GM19468 (cell line): Measurements from ENCODE around the gene RPS27L.

Experiments
- ATAC-seq: cut with Tn5 transposase; IDR thresholded peaks from one replicate; pipeline ENCODE4 v1.9.1; 2021; ENCODE audit warnings: mild to moderate bottlenecking, moderate library complexity, moderate number of reproducible peaks; ENCODE audit not compliant: unreplicated experiment; ENCODE audit errors: extremely low read depth

Gene RPS27L

GRCh38 chr15:63155486-63155885 is 1.8 kb downstream of the RPS27L start:
- no peak for ATAC-seq

GRCh38 chr15:63151665-63152064 is 5.6 kb downstream of the RPS27L start:
- no peak for ATAC-seq

- no peak for ATAC-seq
These were observed 10.6 kb downstream of the RPS27L start for GRCh38 chr15:63146684-63147083.

- ATAC-seq, result no peak
These were observed 11.9 kb downstream of the RPS27L start for GRCh38 chr15:63145426-63145825.

GRCh38 chr15:63140936-63141335 is 16.3 kb downstream of the RPS27L start:
- ATAC-seq, result no peak

GRCh38 chr15:63136742-63137141 is 20.5 kb downstream of the RPS27L start:
- ATAC-seq, result no peak

- ATAC-seq, result no peak
These were observed 21.5 kb downstream of the RPS27L start for GRCh38 chr15:63135804-63136203.

- ATAC-seq, result no peak
These were observed 22.0 kb downstream of the RPS27L start for GRCh38 chr15:63135281-63135680.

- no peak for ATAC-seq
These were observed 22.9 kb downstream of the RPS27L start for GRCh38 chr15:63134245-63134985.

GRCh38 chr15:63133786-63134185 is 23.5 kb downstream of the RPS27L start:
- no peak for ATAC-seq

- ATAC-seq, result no peak
These were observed 30.6 kb downstream of the RPS27L start for GRCh38 chr15:63126726-63127125.

- ATAC-seq, result no peak
These were observed 32.8 kb downstream of the RPS27L start for GRCh38 chr15:63124506-63124905.

GRCh38 chr15:63122002-63122875 is 35.0 kb downstream of the RPS27L start:
- peak; percentile 45 for ATAC-seq

GRCh38 chr15:63121382-63122001 is 35.8 kb downstream of the RPS27L start, which contains the start of gene LACTB:
TSS of gene LACTB (plus strand) at chr15:63121861. CDS start at chr15:63121872, 11 bp downstream.
- ATAC-seq, result peak; percentile 59

- no peak for ATAC-seq
These were observed 38.4 kb downstream of the RPS27L start for GRCh38 chr15:63118854-63119253.

- ATAC-seq, result no peak
These were observed 42.8 kb downstream of the RPS27L start for GRCh38 chr15:63114465-63114864.

GRCh38 chr15:63112871-63113270 is 44.4 kb downstream of the RPS27L start:
- ATAC-seq, result no peak

GRCh38 chr15:63111481-63111880 is 45.8 kb downstream of the RPS27L start:
- ATAC-seq, result no peak

GRCh38 chr15:63110428-63111026 is 46.8 kb downstream of the RPS27L start:
- ATAC-seq, result no peak

GRCh38 chr15:63109920-63110319 is 47.4 kb downstream of the RPS27L start:
- ATAC-seq, result no peak
